ENCODE measurements around the gene EGR1. TPM values are rescaled to one million over a fixed set of nuclear protein-coding genes. Genes with fewer than 3 reads are reported as not detected.

The EGR1 gene
- total RNA-seq, 1 experiment from 2014 or later = 1.9 TPM

GRCh38 chr5:138467711-138468132 is 2.4 kb downstream of the EGR1 start:
- H4K20me1 ChIP-seq (ENCODE audit: low read length) = no peaks in the 10 kb centered on the region
- H3K9ac ChIP-seq (ENCODE audit: low read length) = no peak overlapping the region
- ATAC-seq = no peak
- H3K79me2 ChIP-seq (ENCODE audit: low read length) = no peaks in the 10 kb centered on the region
- POLR2A ChIA-PET (ENCODE audit: unreplicated experiment) = no interaction called here
- CTCF ChIA-PET = no interaction called here
- no peak overlapping the region for H3K4me3 ChIP-seq (ENCODE audit: low read length)
- no peaks in the 10 kb centered on the region for H3K36me3 ChIP-seq (ENCODE audit: low read depth, low read length)
- H3K9me2 ChIP-seq (replicated peaks; ENCODE audit: low read length) = no peaks in the 10 kb centered on the region
- no peak for DNase-seq
- intact Hi-C loops (cut with micrococcal nuclease) = no loop called here
- no peaks in the 10 kb centered on the region for H3F3A ChIP-seq (ENCODE audit: low read length, unreplicated experiment)
- H3K4me1 ChIP-seq (ENCODE audit: insufficient read depth, low read length) = peaks cover 5% of the 10 kb centered on the region
- H2AFZ ChIP-seq (ENCODE audit: low read length) = no peak overlapping the region
- no TSS peak for BruUV-seq (replicated peaks)
- H3K27ac ChIP-seq (ENCODE audit: low read length) = no peak overlapping the region
- no peaks in the 10 kb centered on the region for H3K9me3 ChIP-seq (ENCODE audit: low read length)
- H3K27me3 ChIP-seq (ENCODE audit: low read length) = peaks cover 16% of the 10 kb centered on the region
- TF ChIP-seq EZH2 (IDR thresholded peaks at IDR 0.05; ENCODE audit: low read length, unreplicated experiment) = no peak
- TF ChIP-seq CTCF (conservative IDR thresholded peaks at IDR 0.05; ENCODE audit: low read depth, low read length) = no peak
- TF ChIP-seq EZH2phosphoT487 (IDR thresholded peaks at IDR 0.05; ENCODE audit: borderline replicate concordance, low read length) = no peak
- no peak overlapping the region for H3K4me2 ChIP-seq (ENCODE audit: low read length)

DNA sequence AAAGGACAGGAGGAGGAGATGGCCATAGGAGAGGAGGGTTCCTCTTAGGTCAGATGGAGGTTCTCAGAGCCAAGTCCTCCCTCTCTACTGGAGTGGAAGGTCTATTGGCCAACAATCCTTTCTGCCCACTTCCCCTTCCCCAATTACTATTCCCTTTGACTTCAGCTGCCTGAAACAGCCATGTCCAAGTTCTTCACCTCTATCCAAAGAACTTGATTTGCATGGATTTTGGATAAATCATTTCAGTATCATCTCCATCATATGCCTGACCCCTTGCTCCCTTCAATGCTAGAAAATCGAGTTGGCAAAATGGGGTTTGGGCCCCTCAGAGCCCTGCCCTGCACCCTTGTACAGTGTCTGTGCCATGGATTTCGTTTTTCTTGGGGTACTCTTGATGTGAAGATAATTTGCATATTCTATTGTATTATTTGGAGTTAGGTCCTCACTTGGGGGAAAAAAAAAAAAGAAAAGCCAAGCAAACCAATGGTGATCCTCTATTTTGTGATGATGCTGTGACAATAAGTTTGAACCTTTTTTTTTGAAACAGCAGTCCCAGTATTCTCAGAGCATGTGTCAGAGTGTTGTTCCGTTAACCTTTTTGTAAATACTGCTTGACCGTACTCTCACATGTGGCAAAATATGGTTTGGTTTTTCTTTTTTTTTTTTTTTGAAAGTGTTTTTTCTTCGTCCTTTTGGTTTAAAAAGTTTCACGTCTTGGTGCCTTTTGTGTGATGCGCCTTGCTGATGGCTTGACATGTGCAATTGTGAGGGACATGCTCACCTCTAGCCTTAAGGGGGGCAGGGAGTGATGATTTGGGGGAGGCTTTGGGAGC is 3.1 kb downstream of the EGR1 start:
- Histone ChIP-seq H3K4me1 (ENCODE audit: insufficient read depth, low read length) (peaks cover 4% of the 10 kb centered on the region), H2AFZ (ENCODE audit: low read length) (no peak overlapping the region), H3F3A (ENCODE audit: low read length, unreplicated experiment) (no peaks in the 10 kb centered on the region), H3K36me3 (ENCODE audit: low read depth, low read length) (no peaks in the 10 kb centered on the region), H4K20me1 (ENCODE audit: low read length) (no peaks in the 10 kb centered on the region), H3K9me3 (ENCODE audit: low read length) (no peaks in the 10 kb centered on the region), H3K27me3 (ENCODE audit: low read length) (peaks cover 16% of the 10 kb centered on the region), H3K9ac (ENCODE audit: low read length) (no peak overlapping the region), H3K4me3 (ENCODE audit: low read length) (no peak overlapping the region), H3K79me2 (ENCODE audit: low read length) (no peaks in the 10 kb centered on the region), H3K9me2 (replicated peaks; ENCODE audit: low read length) (no peaks in the 10 kb centered on the region), H3K4me2 (ENCODE audit: low read length) (no peak overlapping the region), H3K27ac (ENCODE audit: low read length) (no peak overlapping the region)
- ATAC-seq (no peak), DNase-seq (no peak)
- no TSS peak for BruUV-seq (replicated peaks)
- intact Hi-C loops (cut with micrococcal nuclease) = no loop called here
- ChIA-PET CTCF (no interaction called here), POLR2A (ENCODE audit: unreplicated experiment) (no interaction called here)
- TF ChIP-seq EZH2 (IDR thresholded peaks at IDR 0.05; ENCODE audit: low read length, unreplicated experiment) = no peak
- no peak for TF ChIP-seq EZH2phosphoT487 (IDR thresholded peaks at IDR 0.05; ENCODE audit: borderline replicate concordance, low read length)
- TF ChIP-seq CTCF (conservative IDR thresholded peaks at IDR 0.05; ENCODE audit: low read depth, low read length) = no peak

DNA sequence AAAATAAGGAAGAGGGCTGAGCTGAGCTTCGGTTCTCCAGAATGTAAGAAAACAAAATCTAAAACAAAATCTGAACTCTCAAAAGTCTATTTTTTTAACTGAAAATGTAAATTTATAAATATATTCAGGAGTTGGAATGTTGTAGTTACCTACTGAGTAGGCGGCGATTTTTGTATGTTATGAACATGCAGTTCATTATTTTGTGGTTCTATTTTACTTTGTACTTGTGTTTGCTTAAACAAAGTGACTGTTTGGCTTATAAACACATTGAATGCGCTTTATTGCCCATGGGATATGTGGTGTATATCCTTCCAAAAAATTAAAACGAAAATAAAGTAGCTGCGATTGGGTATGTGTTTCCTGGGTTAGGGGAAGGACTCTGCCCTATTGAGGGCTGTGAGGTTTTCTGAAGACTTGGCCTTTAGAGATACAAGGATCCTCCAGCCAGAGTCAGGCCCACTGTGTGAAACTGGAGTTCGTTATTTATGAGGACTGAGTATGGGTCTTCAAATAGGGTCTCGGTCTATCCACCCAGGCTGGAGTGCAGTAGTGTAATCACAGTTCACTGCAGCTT is 3.8 kb downstream of the EGR1 start:
- BruUV-seq (replicated peaks) = no TSS peak
- ATAC-seq = no peak
- CTCF ChIA-PET = interaction anchor here (0.6 kb wide), 1 partner anchor 34 kb away, joined by 5 read pairs; no protein-coding TSS in a partner anchor

More for the DNA sequence above, 3.8 kb downstream of the EGR1 start:
- intact Hi-C loops (cut with micrococcal nuclease) = no loop called here
- no peak overlapping the region for H3K27ac ChIP-seq (ENCODE audit: low read length)
- no peaks in the 10 kb centered on the region for H3K4me1 ChIP-seq (ENCODE audit: insufficient read depth, low read length)
- no peaks in the 10 kb centered on the region for H4K20me1 ChIP-seq (ENCODE audit: low read length)
- H2AFZ ChIP-seq (ENCODE audit: low read length) = no peak overlapping the region
- no peaks in the 10 kb centered on the region for H3K36me3 ChIP-seq (ENCODE audit: low read depth, low read length)
- H3F3A ChIP-seq (ENCODE audit: low read length, unreplicated experiment) = no peaks in the 10 kb centered on the region
- H3K4me2 ChIP-seq (ENCODE audit: low read length) = no peak overlapping the region
- H3K9me3 ChIP-seq (ENCODE audit: low read length) = no peaks in the 10 kb centered on the region
- POLR2A ChIA-PET (ENCODE audit: unreplicated experiment) = no interaction called here
- no peak for DNase-seq
- H3K9me2 ChIP-seq (replicated peaks; ENCODE audit: low read length) = no peaks in the 10 kb centered on the region
- H3K27me3 ChIP-seq (ENCODE audit: low read length) = peaks cover 16% of the 10 kb centered on the region
- no peaks in the 10 kb centered on the region for H3K79me2 ChIP-seq (ENCODE audit: low read length)
- H3K9ac ChIP-seq (ENCODE audit: low read length) = no peak overlapping the region
- no peak for TF ChIP-seq EZH2phosphoT487 (IDR thresholded peaks at IDR 0.05; ENCODE audit: borderline replicate concordance, low read length)
- TF ChIP-seq CTCF (conservative IDR thresholded peaks at IDR 0.05; ENCODE audit: low read depth, low read length) = no peak
- no peak for TF ChIP-seq EZH2 (IDR thresholded peaks at IDR 0.05; ENCODE audit: low read length, unreplicated experiment)
- H3K4me3 ChIP-seq (ENCODE audit: low read length) = no peak overlapping the region
